ENCODE data around the gene EVA1C.

GRCh38 chr21:32386195-32386870 is 26.2 kb upstream of the EVA1C start:
- TF ChIP-seq CTCF (IDR thresholded peaks at IDR 0.05) (no peak), POLR2A (IDR thresholded peaks at IDR 0.05) (no peak)

Measured in lower leg skin (tissue), 3 donors.